Activated naive CD4-positive, alpha-beta T cell (primary cell): ENCODE results near the gene MAP2K2.
A peak's percentile ranks its signal among the peaks of the same experiment; 100 is the strongest.

ENCODE experiments used
- DNase-seq, 4 experiments: peaks; one replicate each; lab custom pipeline; 2025; lab: John Stamatoyannopoulos, UW

The MAP2K2 gene

DNA sequence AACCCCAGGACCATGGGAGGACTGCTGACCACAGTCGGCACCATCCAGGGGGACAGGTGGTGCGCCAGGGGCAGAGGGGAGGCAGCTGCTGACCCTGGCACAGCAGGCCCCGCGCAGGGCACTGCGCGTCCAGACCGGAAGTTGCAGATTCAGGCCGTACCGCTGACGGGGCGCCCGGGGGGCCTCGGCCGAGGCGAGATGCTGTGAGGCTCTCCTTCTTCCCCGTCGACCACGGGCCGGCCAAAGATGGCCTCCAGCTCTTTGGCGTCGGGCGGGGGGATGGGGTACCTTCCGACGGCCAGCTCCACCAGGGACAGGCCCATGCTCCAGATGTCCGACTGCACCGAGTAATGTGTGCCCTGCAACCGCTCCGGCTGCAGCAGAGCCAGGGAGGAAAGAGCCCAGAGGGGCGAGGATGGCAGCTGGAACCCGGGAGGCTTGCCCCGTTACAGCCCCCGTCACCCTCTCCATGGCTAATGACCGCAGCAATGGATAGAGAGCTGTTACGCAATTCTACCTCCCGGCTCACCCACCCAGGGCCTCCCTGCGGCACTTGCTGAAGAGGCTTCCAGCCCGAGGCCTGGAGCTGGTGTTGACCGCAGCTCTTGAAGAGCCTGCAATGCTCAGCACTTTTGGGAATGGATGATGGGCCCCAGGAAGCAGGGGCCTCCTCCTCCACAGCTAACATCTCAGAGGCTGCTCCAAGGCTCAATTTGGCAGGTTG lies 24.7 kb downstream of the MAP2K2 start:
- DNase-seq, result no peak

GRCh38 chr19:4098493-4098892 lies 25.4 kb downstream of the MAP2K2 start:
- no peak for DNase-seq

DNA sequence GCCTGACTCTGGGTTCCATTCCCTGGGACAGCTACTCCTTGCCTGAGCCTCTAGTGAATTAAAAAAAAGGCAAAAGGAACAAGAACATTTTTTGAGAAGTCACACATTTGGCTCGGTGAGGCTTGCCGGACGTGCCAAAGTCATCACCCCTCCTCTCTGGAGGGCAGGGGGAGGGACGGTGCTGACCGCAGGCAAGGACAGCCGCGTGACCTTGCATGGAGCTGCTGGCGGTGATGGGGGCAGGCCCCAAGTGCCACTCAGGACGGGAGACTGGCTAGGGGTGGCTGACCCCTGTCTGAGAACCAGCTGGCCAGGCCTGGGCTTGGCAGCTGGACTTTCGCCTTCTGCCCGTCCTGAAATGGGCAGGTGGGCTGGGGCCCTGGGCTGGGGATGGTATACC lies 26.4 kb downstream of the MAP2K2 start:
- no peak for DNase-seq

- DNase-seq, result no peak
Observed at GRCh38 chr19:4096049-4096892, 27.7 kb downstream of the MAP2K2 start.

DNA sequence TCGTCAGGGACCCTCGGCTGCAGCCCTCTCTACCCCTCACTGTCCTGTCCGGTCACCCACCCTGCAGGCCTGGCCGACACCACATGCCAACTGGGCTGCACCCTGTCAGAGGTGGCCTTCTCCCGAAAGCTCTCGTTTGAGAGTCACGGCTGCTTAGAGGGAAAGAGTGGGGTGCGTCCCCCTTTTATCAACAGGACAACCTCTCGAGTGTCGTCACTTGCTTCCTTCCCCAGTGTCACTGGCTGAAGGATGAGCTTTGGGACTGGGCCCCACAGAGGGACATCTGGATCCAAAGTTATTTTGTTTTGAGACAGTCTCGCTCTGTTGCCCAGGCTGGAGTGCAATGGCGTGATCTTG lies 28.5 kb downstream of the MAP2K2 start:
- DNase-seq, result no peak

DNA sequence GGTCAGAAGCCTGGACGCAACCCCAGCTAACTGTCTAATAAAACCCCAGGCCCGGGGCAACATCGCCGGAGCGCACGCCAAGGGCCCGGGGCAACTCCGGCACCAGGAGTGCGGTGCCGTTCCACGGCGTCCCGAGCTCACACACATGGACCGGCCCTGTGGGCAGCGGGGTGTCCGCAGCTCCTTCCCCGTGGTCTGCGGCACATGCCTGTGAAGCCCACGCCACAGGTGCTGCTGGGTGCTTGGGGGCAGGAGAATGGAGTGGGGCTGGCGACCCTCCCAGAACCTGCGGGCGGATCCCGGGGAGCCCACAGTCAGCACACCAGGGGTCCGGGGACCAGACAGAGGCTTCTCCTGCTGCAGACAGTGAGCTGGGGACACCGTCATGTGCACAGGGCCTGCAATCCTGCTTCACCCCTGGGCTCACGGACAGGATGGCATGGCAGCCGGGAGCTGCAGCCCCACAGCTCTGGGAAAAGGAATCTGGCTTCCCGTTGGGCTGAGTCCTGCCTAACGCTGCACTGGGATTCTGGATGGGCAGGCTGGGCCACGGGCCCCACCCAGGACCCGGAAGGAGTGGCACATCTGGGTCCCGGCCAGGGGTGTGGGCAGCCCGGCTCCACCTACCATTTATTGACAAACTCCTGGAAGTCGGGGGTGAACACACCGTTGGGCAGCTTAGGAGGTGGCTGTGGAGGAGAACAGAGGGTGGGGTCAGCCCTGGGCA lies 29.0 kb downstream of the MAP2K2 start:
- no peak for DNase-seq

- DNase-seq, result no peak
Observed at GRCh38 chr19:4094291-4094690, 29.6 kb downstream of the MAP2K2 start.

DNA sequence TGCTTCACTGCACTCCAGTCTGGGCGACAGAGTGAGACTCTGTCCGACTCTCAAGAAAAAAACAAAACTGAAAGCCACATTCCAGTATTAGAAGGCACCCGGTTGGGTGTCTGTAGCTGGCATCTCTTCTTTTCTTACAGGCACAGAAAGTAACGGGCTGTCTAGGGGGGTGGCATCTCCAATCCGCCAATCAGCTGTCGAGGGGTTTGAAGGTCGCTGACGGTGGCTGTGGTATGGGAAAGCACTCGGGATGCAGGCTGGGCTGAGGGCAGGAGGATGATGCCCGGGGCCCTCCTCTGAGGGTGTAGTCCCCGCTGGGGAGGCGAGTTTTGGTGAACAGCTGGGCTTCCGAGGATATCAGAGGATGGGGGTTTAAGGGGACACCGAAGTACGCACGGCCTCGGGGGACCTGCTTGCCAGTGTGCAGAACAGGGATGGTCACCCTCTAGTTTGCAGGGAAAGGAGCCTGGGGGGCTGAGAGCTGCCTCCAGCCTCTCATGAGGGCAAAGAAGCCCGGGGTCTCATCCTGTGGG lies 30.2 kb downstream of the MAP2K2 start:
- no peak for DNase-seq

GRCh38 chr19:4090356-4091220 lies 33.3 kb downstream of the MAP2K2 start:
- DNase-seq, result no peak

GRCh38 chr19:4089946-4090345 lies 34.0 kb downstream of the MAP2K2 start:
- DNase-seq, result no peak

DNA sequence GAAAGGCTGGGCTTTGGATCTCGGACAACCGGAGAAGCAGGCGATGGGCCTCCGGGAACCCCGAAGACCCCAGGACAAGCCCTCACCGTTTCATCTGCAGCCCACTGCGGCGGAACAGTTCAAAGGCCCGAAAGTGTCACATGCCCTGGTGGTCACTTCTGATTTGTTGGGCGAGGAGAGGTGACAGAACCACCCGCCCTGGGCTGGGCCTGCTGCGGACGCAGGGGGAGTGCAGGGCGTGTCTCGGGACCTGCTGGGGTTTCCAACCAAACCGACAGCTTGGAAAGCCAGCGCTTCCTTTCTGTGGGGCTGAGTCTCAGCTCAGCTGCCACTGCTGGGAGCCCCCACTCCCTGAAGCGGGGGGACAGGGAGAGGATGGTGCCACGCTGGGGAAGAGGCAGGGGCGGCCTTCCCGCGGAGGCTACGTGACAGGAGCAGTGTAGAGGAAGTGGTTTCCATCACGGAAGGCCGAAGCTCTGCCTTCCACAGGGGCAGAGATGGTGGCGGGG lies 34.5 kb downstream of the MAP2K2 start:
- peak in 2 of 4 experiments; percentile 18 to 20 for DNase-seq

DNA sequence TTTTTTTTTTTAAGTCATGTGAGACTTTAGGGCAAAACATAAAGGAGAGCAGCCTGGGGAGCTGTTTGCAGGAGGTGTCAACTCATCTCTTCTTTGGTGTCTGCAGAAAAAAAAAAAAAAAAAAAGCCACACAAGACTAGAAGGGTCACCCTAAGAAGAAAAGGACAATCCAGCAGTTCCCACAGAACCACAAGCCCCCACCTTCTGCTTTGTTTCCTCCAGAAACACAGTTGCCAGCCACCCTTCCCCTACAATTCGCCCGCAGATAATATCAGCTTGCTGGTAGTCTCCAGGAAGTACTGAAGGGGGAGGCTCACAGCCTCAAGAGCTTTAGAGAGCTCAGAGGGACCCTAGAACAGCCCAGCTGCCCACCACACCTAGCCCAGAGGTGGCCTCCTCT lies 34.9 kb downstream of the MAP2K2 start:
- peak in 1 of 4 experiments; percentile 12 for DNase-seq

DNA sequence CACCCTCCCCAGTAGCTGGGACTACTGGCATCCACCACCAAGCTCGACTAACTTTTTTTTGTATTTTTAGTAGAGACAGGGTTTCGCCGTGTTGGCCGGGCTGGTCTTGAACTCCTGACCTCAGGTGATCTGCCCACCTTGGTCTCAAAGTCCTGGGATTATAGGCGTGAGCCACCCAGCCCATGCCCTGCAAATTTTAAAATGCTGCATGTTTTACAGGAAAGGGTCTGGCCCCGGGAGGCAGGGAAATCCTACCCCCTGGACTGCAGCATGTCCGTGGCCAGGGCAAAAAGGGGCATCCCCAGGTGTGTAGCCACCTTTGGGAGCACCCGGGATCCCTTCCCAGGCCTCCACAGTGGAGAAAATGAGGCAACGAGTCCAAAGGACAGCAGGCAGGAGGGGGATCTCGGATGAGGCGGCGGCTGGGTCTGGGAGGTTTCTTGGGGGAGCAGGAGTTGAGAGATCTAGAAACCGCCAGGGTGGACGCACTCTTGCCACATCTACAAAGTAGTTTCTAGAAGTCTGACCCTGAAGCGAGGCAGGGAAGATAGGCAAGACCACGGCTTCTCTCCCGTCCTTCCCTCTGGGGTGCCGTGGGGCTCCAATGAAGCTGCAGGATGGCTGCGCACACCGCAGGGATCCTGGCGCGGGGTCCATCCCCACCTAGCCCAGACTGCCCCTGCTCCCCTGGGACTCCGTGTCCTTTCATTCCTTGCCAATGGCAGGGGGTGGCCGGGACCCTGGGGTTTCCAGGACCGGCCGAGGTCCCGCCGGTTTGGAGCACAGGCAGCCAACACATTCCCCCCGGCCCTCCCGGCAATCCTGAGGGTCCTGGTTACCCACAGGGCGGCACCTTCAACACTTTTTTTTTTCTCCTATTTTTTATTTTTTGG lies 35.9 kb downstream of the MAP2K2 start:
- no peak for DNase-seq

DNA sequence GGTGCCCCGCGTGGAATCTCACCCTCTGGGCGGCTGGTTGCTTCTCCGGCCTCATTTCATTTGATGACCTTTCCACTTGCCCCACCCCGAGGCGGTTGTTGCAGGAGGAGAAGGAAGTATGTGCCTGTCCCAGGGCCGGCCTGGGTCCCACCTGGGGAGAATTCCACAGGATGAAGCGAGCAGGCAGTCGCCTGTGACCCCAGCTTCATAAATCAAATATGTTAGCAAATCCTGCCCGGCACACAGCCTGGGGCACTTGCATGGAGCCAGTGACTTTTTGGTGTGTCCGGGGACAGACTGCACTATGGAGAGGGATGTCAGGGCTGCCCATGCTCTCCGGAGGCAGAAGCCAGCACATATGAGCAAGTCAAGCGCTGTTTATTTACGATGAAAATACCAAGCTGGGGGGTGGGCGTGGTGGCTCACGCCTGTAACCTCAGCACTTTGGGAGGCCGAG lies 37.5 kb downstream of the MAP2K2 start:
- DNase-seq, result no peak

GRCh38 chr19:4084547-4084877 lies 39.4 kb downstream of the MAP2K2 start:
- DNase-seq, result no peak

DNA sequence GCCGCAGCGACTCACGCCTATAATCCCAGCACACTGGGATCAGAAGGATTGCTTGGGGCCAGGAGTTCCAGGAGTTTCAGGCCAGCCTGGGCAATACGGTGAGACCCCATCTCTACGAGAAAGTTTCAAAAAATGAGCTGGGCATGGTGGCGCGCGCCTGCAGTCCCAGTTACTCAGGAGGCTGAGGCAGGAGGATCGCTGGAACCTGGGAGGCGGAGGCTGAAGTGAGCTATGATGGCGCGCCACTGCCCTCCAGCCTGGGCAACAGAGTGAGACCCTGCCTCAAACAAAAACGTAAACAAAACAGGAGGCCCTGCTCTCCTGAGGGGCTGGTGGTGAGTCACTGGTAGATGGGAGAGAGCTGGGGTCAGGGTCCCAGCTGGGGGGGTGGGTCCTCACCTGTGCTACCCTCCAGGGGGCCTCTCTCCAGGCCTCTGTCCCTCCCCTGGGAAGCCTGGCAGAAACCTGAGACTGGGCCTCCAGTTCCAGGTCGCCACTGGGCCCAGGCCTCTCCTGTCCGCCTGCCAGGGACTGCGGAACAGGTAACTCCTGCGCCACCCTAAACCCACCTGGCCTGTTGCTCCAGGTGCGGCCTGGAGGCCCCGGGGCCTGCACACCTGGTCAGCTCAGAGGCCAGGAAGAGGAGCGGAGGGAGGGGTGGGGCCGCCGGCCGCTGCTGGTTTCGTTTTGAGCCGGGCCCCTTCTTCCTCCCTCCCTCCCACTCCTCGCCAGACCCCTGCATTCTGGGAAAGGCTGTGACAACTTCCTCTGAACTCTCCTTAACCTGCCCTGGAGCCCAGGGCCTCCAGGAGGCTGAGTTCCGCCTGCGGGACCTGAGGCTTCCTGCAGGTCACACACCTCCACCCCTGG lies 40.0 kb downstream of the MAP2K2 start:
- DNase-seq, result no peak

GRCh38 chr19:4082172-4082571 lies 41.8 kb downstream of the MAP2K2 start:
- no peak for DNase-seq

GRCh38 chr19:4081441-4082129 lies 42.3 kb downstream of the MAP2K2 start:
- no peak for DNase-seq

GRCh38 chr19:4080473-4080872 lies 43.4 kb downstream of the MAP2K2 start:
- DNase-seq, result no peak
